D721Med (cell line): ENCODE data around the gene ATP5F1E.

Source experiments
- DNase-seq: peaks from one replicate; pipeline ENCODE4 v3.0.0; 2011; ENCODE audit warnings: low spot score; ENCODE audit not compliant: insufficient read length
- FAIRE-seq: peaks from 2 replicates; lab custom pipeline; 2011; peaks lifted over from hg19 to GRCh38; lab: Jason Lieb, UNC
- CTCF ChIP-seq: IDR thresholded peaks from 2 replicates; pipeline ENCODE4 v1.5.1; 2012; ENCODE audit warnings: mild to moderate bottlenecking, control low read depth; ENCODE audit not compliant: insufficient read depth; ENCODE audit errors: missing control alignments

The ATP5F1E gene

GRCh38 chr20:58976061-58976730 lies 55.9 kb downstream of the ATP5F1E start:
- DNase-seq (no peak), FAIRE-seq (no peak)
- TF ChIP-seq CTCF: no peak
